Measurements from ENCODE around the gene APOBR.

APOBR gene

GRCh38 chr16:28491970-28492474 lies 2.4 kb upstream of the APOBR start, which contains the start of gene CLN3:
TSS of gene CLN3 (minus strand) at chr16:28492074. CDS start at chr16:28491759, 315 bp downstream.
- 0 out of 2 replicates have a peak, but pooled peaks have one; percentile 38 for TF ChIP-seq ZFP3 (CRISPR knock-in tag; IDR thresholded peaks at IDR 0.05)
- TF ChIP-seq TSHZ2 (CRISPR knock-in tag; IDR thresholded peaks at IDR 0.05) = 0 out of 2 replicates have a peak, but pooled peaks have one; percentile 30
- TF ChIP-seq ZFP30 (CRISPR knock-in tag; IDR thresholded peaks at IDR 0.05) = no peak
- peak; percentile 99 for ATAC-seq

- no peak for TF ChIP-seq CREB5 (CRISPR knock-in tag; IDR thresholded peaks at IDR 0.05; ENCODE audit: low read depth)
- TF ChIP-seq BACH2 (CRISPR knock-in tag; IDR thresholded peaks at IDR 0.05; ENCODE audit: borderline replicate concordance) = no peak
- TF ChIP-seq OSR1 (CRISPR knock-in tag; IDR thresholded peaks at IDR 0.05) = no peak
- no peak for TF ChIP-seq GLIS3 (CRISPR knock-in tag; IDR thresholded peaks at IDR 0.05)
- no peak for ATAC-seq
These were observed 1.9 kb upstream of the APOBR start for GRCh38 chr16:28492511-28492910.

GRCh38 chr16:28495098-28495793 lies 803 bp downstream of the APOBR start:
- TF ChIP-seq CSRNP3 (CRISPR knock-in tag; IDR thresholded peaks at IDR 0.05) = no peak
- no peak for TF ChIP-seq ARNTL (CRISPR knock-in tag; IDR thresholded peaks at IDR 0.05; ENCODE audit: borderline replicate concordance, low read depth)
- TF ChIP-seq SNAI2 (CRISPR knock-in tag; IDR thresholded peaks at IDR 0.05) = no peak
- TF ChIP-seq TCF4 (CRISPR knock-in tag; IDR thresholded peaks at IDR 0.05; ENCODE audit: borderline replicate concordance) = no peak
- no peak for TF ChIP-seq POU6F1 (CRISPR knock-in tag; IDR thresholded peaks at IDR 0.05; ENCODE audit: borderline replicate concordance, low read depth)
- no peak for TF ChIP-seq RARB (CRISPR knock-in tag; IDR thresholded peaks at IDR 0.05)
- TF ChIP-seq ZNF565 (CRISPR knock-in tag; conservative IDR thresholded peaks at IDR 0.05; ENCODE audit: low read depth) = no peak
- TF ChIP-seq ZNF70 (CRISPR knock-in tag; IDR thresholded peaks at IDR 0.05) = no peak
- no peak for TF ChIP-seq PPARA (CRISPR knock-in tag; IDR thresholded peaks at IDR 0.05; ENCODE audit: borderline replicate concordance)
- TF ChIP-seq ZFP3 (CRISPR knock-in tag; IDR thresholded peaks at IDR 0.05) = no peak
- TF ChIP-seq BACH2 (CRISPR knock-in tag; IDR thresholded peaks at IDR 0.05; ENCODE audit: borderline replicate concordance) = no peak
- ATAC-seq = no peak

- ATAC-seq = no peak
These were observed 1.6 kb downstream of the APOBR start for GRCh38 chr16:28495795-28496749.

More at GRCh38 chr16:28495795-28496749, 1.6 kb downstream of the APOBR start:
- no peak for TF ChIP-seq GLIS3 (CRISPR knock-in tag; IDR thresholded peaks at IDR 0.05)
- no peak for TF ChIP-seq CREB5 (CRISPR knock-in tag; IDR thresholded peaks at IDR 0.05; ENCODE audit: low read depth)
- TF ChIP-seq RARB (CRISPR knock-in tag; IDR thresholded peaks at IDR 0.05) = no peak
- no peak for TF ChIP-seq POU6F1 (CRISPR knock-in tag; IDR thresholded peaks at IDR 0.05; ENCODE audit: borderline replicate concordance, low read depth)
- no peak for TF ChIP-seq TOX (CRISPR knock-in tag; IDR thresholded peaks at IDR 0.05; ENCODE audit: borderline replicate concordance)
- TF ChIP-seq BACH2 (CRISPR knock-in tag; IDR thresholded peaks at IDR 0.05; ENCODE audit: borderline replicate concordance) = no peak

Data from SK-N-SH treated with all-trans-retinoic acid at 6 μM for 48 hours (cell line).